Kidney (tissue), 14 donors: ENCODE measurements around the gene TRMO. TPM values are rescaled to one million over a fixed set of nuclear protein-coding genes. Genes with fewer than 3 reads are reported as not detected.

ENCODE experiments used
- DNase-seq, 5 donors: peaks; one replicate each; pipeline ENCODE4 v3.0.0-alpha.2; 2013 to 2020
- FAIRE-seq: peaks from 2 replicates; lab custom pipeline; 2012; peaks lifted over from hg19 to GRCh38; lab: Jason Lieb, UNC
- H3K27ac ChIP-seq, 2 donors: one replicate each; pipeline ENCODE4 v1.7.0; 2013; ENCODE audit warnings: low read depth in 2 of 2, low read length in 2 of 2, inconsistent platforms in 1 of 2
- H3K27me3 ChIP-seq: one replicate; pipeline ENCODE4 v1.7.1; 2013; ENCODE audit warnings: low read length, inconsistent platforms; ENCODE audit not compliant: control insufficient read depth, insufficient read depth
- H3K36me3 ChIP-seq, 3 donors: one replicate each; pipeline versions ENCODE4 v1.7.0 to v1.7.1; 2013; ENCODE audit warnings: low read length in 3 of 3, control low read depth in 1 of 3, inconsistent platforms in 1 of 3; ENCODE audit not compliant: insufficient read depth in 3 of 3, control insufficient read depth in 2 of 3
- H3K4me1 ChIP-seq, 3 donors: one replicate each; pipeline versions ENCODE4 v1.7.0 to v1.7.1; 2013; ENCODE audit warnings: low read length in 3 of 3, inconsistent platforms in 1 of 3, low read depth in 1 of 3; ENCODE audit not compliant: control insufficient read depth in 2 of 3, insufficient read depth in 2 of 3
- H3K4me3 ChIP-seq, 3 donors: one replicate each; pipeline versions ENCODE4 v1.7.0 to v1.8.1; 2013; ENCODE audit warnings: low read length in 3 of 3, control low read depth in 1 of 3, inconsistent platforms in 1 of 3
- H3K9ac ChIP-seq, 3 donors: one replicate each; pipeline versions ENCODE4 v1.7.0 to v1.7.1; 2013; ENCODE audit warnings: low read length in 3 of 3, control low read depth in 1 of 3, inconsistent platforms in 1 of 3
- H3K9me3 ChIP-seq, 3 donors: one replicate each; pipeline versions ENCODE4 v1.7.0 to v1.7.1; 2013; ENCODE audit warnings: low read length in 3 of 3, control low read depth in 1 of 3, inconsistent platforms in 1 of 3; ENCODE audit not compliant: control insufficient read depth in 2 of 3, insufficient read depth in 1 of 3
- intact Hi-C: fragments of 100-400 bp; cut with DNase I; formaldehyde crosslinking; loops from one replicate; pipeline ENCODE4 v1.11.1; 2022
- polyA plus RNA-seq: library from polyadenylated mRNA; stranded (reverse); fragments of 350-450 nt; fragmentation: Illumina TruSeq; extraction: RNeasy Lipid Tissue Mini Kit (QIAGEN cat#74804); gene quantifications from one replicate; pipeline ENCODE4 v1.2.3, GENCODE V29; 2014; ENCODE audit warnings: low read depth, low replicate concordance; ENCODE audit not compliant: insufficient read depth
- total RNA-seq: library from RNA; stranded (reverse); fragmentation: NEBNext Ultra II Directional; extraction: Animal tissue kit (Norgen Biotek cat#: 25700); gene quantifications from one replicate; pipeline ENCODE4 v1.2.1, GENCODE V29; 2021
- TF ChIP-seq, protein P1 (sequence below): IDR thresholded peaks from 3 replicates; pipeline ENCODE4 v1.5.1; 2012; ENCODE audit warnings: mild to moderate bottlenecking, moderate library complexity, borderline replicate concordance; ENCODE audit not compliant: insufficient read depth; ENCODE audit errors: extremely low read depth
- donor health status: control.
- donor health status: control.
- donor health status: control.
- donor health status: control.
- donor health status: control.
- donor health status: DM: yes; HTN: yes; CAD: no.
- donor health status: Normal renal cell carcinoma (clear cell type).

The TRMO gene
- total and polyA plus RNA-seq, 2 donors from 2014 or later: 13.1 to 20.3 TPM

DNA sequence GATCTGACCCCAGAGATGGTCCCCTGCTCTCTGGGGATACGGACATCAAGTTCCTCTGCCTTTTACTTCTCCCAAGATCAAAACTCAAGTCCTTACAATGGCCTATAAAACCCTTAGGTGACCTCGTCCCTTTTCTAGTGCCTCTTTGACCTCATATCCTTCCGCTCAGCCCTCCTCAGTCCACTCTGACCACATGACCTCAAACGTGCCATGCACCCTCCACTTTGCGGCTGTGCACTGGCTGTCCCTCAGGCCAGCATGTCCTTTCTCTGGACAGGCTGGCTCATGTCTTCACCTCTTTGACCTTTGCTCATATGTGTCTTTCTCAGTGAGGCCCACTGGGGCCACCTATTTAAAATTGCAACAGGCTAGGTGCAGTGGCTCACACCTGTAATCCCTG is 14.7 kb downstream of the TRMO start:
- Histone ChIP-seq H3K4me3 (no peak overlapping the region), H3K27me3 (no peaks in the 10 kb centered on the region), H3K9me3 (no peaks in the 10 kb centered on the region), H3K36me3 (peaks cover 12 to 40% (median 34%) of the 10 kb centered on the region in 3 donors), H3K4me1 (no peaks in the 10 kb centered on the region), H3K9ac (no peak overlapping the region), H3K27ac (no peak overlapping the region)
- TF ChIP-seq, protein P1, sequence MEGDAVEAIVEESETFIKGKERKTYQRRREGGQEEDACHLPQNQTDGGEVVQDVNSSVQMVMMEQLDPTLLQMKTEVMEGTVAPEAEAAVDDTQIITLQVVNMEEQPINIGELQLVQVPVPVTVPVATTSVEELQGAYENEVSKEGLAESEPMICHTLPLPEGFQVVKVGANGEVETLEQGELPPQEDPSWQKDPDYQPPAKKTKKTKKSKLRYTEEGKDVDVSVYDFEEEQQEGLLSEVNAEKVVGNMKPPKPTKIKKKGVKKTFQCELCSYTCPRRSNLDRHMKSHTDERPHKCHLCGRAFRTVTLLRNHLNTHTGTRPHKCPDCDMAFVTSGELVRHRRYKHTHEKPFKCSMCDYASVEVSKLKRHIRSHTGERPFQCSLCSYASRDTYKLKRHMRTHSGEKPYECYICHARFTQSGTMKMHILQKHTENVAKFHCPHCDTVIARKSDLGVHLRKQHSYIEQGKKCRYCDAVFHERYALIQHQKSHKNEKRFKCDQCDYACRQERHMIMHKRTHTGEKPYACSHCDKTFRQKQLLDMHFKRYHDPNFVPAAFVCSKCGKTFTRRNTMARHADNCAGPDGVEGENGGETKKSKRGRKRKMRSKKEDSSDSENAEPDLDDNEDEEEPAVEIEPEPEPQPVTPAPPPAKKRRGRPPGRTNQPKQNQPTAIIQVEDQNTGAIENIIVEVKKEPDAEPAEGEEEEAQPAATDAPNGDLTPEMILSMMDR: no peak
- FAIRE-seq: no peak
- intact Hi-C loops: no loop called here
- DNase-seq: no peak

DNA sequence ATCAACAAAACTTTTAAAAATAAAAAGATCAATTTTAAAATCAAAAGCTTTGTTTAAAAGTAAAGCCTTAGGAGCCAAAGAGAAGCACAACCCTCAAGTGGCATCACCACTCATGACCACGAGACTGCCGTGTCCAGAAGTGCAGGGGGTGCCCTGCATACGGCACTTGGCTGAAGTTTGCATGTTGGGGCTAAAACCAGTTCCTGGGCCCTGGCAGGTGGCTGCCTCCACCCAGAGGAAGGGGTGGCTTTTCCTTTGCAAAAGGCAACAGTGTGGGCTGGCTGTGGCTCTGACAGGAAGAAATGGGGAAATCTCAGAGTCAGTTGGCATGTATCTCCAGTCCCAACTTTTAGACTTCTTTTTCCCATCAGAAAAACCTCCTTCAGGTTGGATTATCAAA is 15.3 kb downstream of the TRMO start:
- intact Hi-C loops: no loop called here
- no peaks in the 10 kb centered on the region for H3K9me3 ChIP-seq
- H3K27ac ChIP-seq: no peak overlapping the region
- H3K9ac ChIP-seq: no peak overlapping the region
- FAIRE-seq (no peak), DNase-seq (no peak)
- no peaks in the 10 kb centered on the region for H3K4me1 ChIP-seq
- H3K27me3 ChIP-seq: no peaks in the 10 kb centered on the region
- no peak overlapping the region for H3K4me3 ChIP-seq
- TF ChIP-seq, protein P1: no peak
- peaks cover 11 to 35% (median 31%) of the 10 kb centered on the region in 3 donors for H3K36me3 ChIP-seq

DNA sequence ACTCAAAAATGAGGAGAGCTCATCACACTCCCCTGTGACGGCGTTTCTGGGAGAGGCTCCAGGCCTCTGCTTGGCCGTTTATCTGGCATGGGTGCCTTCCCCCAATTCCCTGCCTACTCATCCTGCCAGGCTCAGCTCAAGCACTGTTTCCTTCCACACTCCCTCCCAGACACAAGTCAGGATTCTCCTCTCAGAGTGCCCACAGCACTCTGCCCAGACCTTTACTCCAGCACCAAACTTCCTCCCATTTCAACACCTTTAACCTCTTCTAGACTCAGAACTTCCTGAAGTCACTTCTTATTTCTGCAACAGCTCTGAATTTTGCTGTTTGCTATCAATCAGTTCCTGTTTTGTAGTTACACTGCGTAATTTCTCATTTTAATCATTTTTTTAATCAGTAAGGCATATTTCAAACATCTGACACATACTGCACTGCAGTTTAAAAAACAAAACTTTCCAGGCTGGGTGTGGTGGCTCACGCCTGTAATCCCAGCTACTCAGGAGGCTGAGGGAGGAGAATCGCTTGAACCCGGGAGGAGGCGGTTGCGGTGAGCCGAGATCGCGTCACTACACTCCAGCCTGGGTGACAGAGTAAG is 16.0 kb downstream of the TRMO start:
- FAIRE-seq (no peak), DNase-seq (no peak)
- Histone ChIP-seq H3K27me3 (no peaks in the 10 kb centered on the region), H3K9me3 (no peaks in the 10 kb centered on the region), H3K4me1 (no peaks in the 10 kb centered on the region), H3K36me3 (peaks cover 7 to 28% (median 24%) of the 10 kb centered on the region in 3 donors), H3K9ac (no peak overlapping the region), H3K4me3 (no peak overlapping the region), H3K27ac (no peak overlapping the region)
- intact Hi-C loops: no loop called here
- TF ChIP-seq, protein P1: no peak

DNA sequence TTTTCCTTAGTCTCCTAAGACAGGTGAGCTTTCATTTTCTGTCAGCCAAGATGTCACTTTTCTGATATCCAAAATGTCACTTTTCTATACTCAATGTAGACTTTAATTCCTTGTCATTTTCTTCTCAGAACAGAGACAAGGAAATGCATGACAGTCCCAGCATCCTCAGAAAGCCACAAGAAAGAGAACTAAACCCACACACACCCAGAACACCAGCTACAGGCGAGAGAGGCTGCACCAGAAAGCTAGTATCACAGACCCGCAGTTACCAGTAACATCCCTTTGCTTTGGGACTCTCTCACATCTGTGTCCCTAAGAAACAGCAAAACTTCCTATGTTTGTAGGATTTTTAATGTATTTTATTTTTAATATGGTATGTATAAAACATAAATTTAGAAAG is 17.1 kb downstream of the TRMO start:
- H3K9me3 ChIP-seq: no peaks in the 10 kb centered on the region
- no peak overlapping the region for H3K4me3 ChIP-seq
- H3K27ac ChIP-seq: no peak overlapping the region
- no peak for DNase-seq
- no peak for FAIRE-seq
- H3K36me3 ChIP-seq: peaks cover 4 to 17% (median 16%) of the 10 kb centered on the region in 3 donors
- H3K4me1 ChIP-seq: no peaks in the 10 kb centered on the region
- TF ChIP-seq, protein P1: no peak
- H3K9ac ChIP-seq: no peak overlapping the region
- H3K27me3 ChIP-seq: no peaks in the 10 kb centered on the region
- intact Hi-C loops: no loop called here
